SK-N-SH treated with all-trans-retinoic acid at 6 μM for 48 hours (cell line): ENCODE data around the gene SLC24A4.

ENCODE experiments used
- PATZ1 ChIP-seq: fragments of 250-450 bp; sonication (Bioruptor Pico); IDR thresholded peaks from 2 replicates; pipeline ENCODE4 v1.8.0; 2020; ENCODE audit warnings: mild to moderate bottlenecking, moderate library complexity, borderline replicate concordance
- RARB ChIP-seq: fragments of 250-450 bp; sonication (Bioruptor Pico); IDR thresholded peaks from 2 replicates; pipeline ENCODE4 v1.8.0; 2021; ENCODE audit warnings: mild to moderate bottlenecking, moderate library complexity
- TOX ChIP-seq: fragments of 250-450 bp; sonication (Bioruptor Pico); IDR thresholded peaks from 2 replicates; pipeline ENCODE4 v1.8.0; 2021; ENCODE audit warnings: mild to moderate bottlenecking, moderate library complexity, borderline replicate concordance

DNA sequence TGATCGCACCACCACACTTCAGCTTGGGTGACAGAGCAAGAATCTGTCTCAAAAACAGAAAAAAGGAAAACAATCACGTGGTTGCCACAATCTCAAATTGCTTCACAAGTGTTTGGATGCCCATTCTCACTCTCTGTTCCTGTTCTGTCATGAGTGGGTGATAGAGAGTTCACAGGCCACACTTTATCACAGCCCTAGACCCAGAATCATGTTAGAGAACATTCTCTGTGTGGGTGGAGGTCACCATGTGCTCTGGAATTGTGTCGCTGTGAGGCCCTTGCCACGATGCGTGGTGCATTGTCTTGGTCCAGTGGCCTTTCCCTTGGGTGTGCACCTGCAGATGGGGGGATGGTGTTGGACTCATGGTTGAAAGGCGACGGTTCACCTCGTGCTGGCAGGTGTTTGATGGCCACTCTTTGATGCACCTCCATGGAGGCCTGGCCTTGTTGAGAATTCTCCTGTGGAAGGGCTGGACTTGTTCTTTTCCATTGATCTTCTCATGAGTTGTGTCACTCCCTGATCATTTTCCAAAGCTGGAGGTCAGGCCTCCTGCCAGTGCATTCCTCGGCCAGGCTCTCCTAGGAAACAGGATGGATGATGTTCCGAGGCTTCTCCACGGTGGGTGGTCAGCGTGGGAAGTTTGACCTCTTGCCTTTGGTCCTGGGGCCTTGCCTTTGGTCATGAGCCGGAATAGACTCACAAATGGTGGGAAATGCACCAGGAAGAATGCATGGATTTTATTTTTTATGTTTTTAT is 91.9 kb downstream of the SLC24A4 start:
- TF ChIP-seq TOX (CRISPR knock-in tag) (no peak), RARB (CRISPR knock-in tag) (no peak), PATZ1 (CRISPR knock-in tag) (no peak)
